DMS114 treated with DMSO at 0.1 percent for 48 hours (cell line): Measurements from ENCODE around the gene EHD3.
"Not testable (repeated sequence)": the region's sequence is repeated elsewhere in the genome, so short reads cannot be mapped to it uniquely, and the experiment has no call there.

Experiments
- DNase-seq: peaks from one replicate; lab custom pipeline; 2025; ENCODE audit not compliant: unreplicated experiment; lab: John Stamatoyannopoulos, UW

EHD3 gene

DNA sequence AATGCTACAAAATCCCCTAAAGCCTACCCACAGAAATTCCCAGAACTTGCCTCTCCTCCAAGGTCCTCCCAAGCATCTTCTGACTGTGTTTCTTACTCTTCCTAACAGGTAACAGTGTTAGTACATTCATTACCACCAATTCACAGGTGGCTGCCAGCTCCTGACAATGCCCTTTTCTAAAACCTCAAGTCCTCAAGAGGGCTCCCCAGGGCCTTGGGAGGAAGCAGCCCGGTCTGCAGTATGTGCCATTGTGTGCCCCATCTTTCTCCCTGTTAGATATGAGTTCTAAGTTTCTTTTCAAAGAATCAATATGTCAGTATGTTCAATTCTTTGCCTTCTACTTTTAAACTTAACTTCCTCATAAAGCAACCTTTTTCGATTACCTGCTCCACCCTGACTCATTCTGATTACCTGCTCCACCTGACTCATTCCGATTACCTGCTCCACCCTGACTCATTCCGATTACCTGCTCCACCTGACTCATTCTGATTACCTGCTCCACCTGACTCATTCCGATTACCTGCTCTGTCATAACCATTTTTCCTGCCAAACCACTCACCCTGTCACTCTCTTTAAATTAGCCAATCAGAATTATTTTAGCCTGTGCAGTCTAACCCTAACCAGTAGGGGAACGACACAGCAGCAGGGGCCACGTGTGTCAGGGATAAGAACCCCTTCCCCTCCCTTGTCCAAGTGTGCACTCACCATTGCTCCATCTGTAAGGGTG, 49.4 kb downstream of the EHD3 start:
- not testable (repeated sequence) for DNase-seq

DNA sequence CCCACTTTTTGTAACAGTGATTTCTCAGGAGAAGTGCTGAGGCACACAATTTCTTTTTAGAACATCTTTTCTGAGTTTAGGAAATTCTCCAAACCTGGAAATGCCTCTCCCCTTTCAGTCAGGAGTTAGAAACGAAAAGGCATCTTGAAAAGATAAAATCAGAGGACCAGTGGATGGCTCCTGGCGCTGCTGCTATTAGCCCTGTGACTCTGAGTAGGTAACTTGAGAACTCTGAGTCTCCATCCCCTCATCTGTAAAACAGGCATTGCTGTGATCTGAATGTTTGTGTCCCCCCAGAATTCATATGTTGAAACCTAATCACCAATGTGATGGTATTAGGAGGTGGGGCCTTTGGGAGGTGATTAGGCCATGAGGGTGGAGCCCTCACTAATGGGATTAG, 50.2 kb downstream of the EHD3 start:
- no peak for DNase-seq

DNA sequence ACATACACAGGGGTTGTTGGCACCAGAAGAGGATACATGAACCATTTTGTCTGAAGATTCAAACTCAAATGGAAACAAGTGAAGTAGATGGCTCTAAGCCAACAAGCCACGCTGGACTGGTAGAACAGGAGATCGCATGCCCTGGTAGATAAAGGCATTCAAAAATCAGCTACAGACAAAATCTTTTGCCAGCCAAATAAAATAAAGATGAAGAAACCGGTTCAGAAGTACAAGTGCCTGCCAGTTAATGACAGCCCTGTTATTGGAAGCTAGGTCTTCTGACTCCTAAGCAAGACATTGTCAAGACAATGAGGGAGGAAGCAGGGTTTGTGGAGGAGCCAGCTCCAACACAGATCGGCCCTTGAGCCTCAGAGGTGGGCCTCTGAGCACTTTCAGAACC, 52.3 kb downstream of the EHD3 start:
- no peak for DNase-seq

DNA sequence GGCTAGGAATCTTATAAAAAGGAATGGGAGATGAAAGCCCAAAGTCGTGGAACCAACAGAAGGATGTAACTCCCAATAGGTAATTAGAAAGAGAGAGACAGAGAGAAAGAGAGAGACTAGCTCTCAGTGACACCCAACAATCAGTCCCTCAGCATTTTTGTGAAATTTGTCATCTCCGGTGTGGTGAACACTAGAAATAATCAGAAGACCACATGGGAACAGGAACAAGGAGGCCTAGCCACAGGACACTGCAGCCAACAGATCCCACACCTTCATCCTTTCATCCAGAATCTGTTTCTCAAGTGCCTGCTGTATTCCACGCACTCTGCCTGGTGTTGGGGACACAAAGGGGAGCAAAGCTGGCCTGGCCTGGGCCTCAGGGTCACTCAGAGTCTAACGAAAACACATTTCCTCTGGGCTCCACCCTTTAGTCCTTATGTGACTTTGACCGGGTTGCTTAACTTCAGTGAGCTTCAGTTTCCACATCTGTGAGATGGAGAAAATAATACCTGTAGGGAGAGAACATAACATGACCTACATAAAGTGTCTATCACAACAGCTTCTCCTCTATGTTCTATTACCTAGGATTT, 53.1 kb downstream of the EHD3 start:
- DNase-seq = no peak

GRCh38 chr2:31287654-31288053, 53.7 kb downstream of the EHD3 start:
- no peak for DNase-seq

DNA sequence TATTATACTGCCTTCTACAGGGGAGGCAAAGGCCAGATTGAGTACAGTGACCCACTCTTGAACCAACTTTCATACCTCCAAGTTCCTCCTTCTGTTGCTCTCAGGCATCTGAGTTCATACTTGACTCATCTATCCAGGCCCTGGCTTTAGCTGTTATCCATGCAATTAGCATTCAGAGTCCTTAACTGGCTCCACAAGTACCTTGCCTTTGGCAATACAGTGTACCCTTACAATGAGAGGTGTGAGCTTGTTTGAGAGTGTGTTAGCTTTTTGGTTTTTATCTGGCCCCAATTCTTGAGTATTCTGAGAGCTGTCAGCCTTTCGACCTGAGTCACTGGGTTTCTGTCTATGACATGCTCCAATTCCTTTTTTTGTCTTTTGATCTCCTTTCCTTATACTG, 60.2 kb downstream of the EHD3 start:
- DNase-seq = no peak

DNA sequence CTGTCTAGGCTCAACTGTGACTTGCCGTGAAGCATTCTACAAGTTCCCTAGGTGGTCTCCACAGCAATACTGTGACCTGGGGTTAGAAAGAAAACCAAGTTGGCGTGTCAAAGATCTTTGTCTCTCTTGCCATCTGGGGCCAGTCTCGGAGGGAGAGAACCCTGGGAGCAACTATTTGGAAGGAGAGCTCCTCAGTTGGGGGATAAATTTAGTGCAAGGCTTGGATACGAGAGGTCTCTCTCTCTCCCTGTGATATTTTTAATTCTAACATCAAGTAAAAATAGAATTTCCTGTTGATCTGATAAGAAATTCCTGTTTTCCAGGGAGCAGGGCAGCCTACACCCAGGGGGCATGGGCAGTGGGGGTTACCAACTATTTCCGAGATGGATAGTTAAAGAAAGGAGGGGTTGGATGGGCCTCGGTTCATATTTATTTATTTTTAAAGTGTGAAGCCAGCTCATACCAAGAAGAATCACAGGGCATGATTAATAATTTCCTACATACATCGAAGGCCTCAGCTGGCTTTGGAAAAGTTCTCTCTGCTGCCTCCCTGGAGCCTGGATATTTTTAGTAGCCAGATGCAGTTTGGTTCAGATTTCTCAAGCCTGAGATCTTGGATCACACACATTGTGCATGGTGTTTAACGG, 62.8 kb downstream of the EHD3 start:
- DNase-seq = no peak

GRCh38 chr2:31297751-31298150, 63.8 kb downstream of the EHD3 start:
- no peak for DNase-seq

DNA sequence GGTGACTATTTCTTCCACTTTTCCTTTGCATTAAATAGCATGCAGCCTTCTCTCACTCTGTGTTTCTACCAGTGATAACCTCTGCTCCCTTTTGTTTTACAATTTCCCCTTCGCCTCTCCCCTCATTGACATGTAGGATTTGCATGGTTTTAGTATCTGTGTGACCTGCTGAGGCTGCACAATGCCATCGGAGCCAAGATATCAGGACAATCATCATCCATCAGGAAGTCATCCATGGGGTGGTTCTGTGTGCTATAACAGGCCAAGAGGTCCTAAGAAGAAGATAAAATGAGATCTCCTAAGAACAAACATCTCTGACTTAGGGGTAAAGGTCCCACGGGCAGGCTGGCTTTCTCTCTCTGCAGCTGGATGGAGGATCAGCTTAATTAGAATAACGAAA, 65.6 kb downstream of the EHD3 start:
- DNase-seq = no peak

- no peak for DNase-seq
Observed at GRCh38 chr2:31300309-31300708, 66.4 kb downstream of the EHD3 start.

- no peak for DNase-seq
Observed at GRCh38 chr2:31302940-31303563, 69.1 kb downstream of the EHD3 start.

DNA sequence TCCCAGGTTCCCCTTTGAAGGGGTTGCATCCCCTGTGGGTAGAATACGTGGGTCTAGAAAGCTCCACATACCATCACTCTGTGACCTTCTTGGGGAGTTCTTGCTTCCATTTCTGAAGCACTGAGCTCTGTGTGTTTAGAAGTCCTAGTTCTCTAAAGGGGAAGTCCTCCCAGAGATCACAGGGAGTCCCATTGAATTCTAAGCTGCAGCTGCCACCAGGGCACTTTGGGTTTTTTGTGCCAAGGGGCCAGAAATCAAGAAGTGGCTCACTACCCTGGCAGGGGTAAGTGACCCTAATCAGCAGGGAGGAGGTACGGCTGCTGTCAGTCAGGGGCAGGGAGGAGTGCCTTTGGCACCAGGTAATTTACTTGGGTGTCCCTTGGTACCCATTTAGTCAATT, 70.9 kb downstream of the EHD3 start:
- DNase-seq = no peak

- DNase-seq = no peak
Observed at GRCh38 chr2:31312898-31313297, 78.9 kb downstream of the EHD3 start.

- DNase-seq = no peak
Observed at GRCh38 chr2:31314761-31315160, 80.8 kb downstream of the EHD3 start.

DNA sequence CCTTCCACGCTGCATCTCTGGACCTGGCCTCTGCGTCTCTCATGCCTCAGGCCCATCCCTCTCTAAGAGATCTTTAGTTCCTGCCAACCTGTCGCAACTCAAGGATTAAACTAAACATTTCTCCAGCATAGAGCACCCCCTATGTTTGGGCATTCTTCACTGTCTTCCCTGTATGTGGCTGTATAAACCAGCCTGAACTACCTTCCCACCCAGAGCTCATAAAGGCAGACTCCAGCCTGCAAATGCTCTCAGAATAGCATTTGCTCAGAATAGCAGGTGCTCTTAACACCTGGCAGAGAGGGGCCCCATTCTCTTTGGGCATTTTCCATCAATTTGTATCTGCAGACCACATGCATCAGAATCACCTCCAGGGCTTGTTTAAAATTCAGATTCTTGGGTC, 83.4 kb downstream of the EHD3 start:
- DNase-seq = no peak

GRCh38 chr2:31318361-31319336, 84.7 kb downstream of the EHD3 start:
- DNase-seq = no peak
